Hematopoietic multipotent progenitor cell treated with erythropoietin and hydrocortisone succinate and interleukin-3 and kit ligand, for 6 days (in vitro differentiated cells): ENCODE measurements around the gene ZSCAN26.

Experiments
- DNase-seq: peaks from one replicate; pipeline ENCODE4 v3.0.0-alpha.2; 2015

ZSCAN26 gene

DNA sequence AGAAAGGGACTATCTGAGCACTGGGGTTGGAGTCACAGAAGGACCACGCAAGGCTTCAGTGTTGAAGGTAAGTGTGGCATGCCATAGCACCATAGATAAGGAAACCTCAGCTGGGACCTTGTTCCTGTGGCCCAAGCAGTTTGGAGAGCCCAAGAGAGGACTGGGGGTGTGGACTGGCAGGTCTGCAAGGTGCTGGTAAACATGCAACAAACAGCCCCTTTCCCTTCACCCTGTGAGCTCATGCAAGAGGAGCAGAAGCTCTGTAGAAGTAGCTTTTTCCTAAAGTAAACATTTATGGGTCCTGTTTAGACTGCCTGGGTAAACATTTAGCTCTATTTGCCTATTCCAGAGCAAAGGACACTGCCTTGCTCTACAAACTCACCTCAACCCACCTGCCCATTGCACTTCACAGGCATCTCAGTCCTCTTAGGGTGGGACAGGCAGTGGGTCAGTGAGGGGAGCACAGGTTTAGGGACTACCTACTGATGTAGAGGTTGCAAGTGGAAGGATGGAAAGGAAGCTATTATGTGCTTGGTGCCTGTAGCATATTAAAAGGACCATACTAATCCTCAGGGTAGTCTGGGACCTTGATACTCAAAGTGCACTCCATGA, 57.0 kb downstream of the ZSCAN26 start:
- no peak for DNase-seq

DNA sequence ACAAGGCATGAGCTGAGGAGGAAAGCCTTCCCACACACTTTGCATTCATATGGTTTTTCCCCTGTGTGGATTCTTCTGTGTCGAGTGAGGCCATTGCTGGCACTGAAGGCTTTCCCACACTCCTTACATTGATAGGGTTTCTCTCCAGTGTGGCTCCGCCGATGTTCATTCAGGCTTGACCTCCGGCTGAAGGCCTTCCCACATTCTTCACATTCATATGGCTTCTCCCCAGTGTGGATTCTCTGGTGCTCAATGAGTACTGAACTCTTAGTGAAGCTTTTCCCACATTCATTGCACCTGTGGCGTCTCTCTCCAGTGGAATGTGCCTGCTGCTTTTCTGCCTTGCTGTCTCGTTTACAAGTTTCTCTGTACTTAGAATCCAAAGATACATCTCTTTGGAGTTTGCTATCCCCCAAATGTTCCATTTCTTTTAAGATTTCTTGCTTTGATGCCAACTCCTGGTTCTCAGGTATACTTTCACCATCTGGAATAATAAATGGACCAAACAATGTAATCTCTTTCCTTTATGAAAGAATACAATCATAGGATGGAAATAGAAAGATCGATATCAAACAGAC, 59.5 kb downstream of the ZSCAN26 start:
- DNase-seq = no peak
